Skeletal muscle tissue (tissue), 4 donors: ENCODE data around the gene FOXS1. TPM values are rescaled to one million over a fixed set of nuclear protein-coding genes. Genes with fewer than 3 reads are reported as not detected.
A peak's percentile ranks its signal among the peaks of the same experiment; 100 is the strongest.

ENCODE experiments used
- H3K27ac ChIP-seq: one replicate; pipeline ENCODE4 v1.7.0; 2013; ENCODE audit warnings: mild to moderate bottlenecking, low read depth, low read length, inconsistent platforms
- H3K27me3 ChIP-seq, 3 donors: one replicate each; pipeline ENCODE4 v1.7.0; 2013; ENCODE audit warnings: low read length in 3 of 3; ENCODE audit not compliant: control insufficient read depth in 3 of 3, insufficient read depth in 3 of 3
- H3K36me3 ChIP-seq, 3 donors: one replicate each; pipeline ENCODE4 v1.7.0; 2013; ENCODE audit warnings: low read length in 3 of 3; ENCODE audit not compliant: control insufficient read depth in 3 of 3, insufficient read depth in 3 of 3
- H3K4me1 ChIP-seq, 3 donors: one replicate each; pipeline ENCODE4 v1.7.0; 2013; ENCODE audit warnings: low read length in 3 of 3, mild to moderate bottlenecking in 3 of 3; ENCODE audit not compliant: control insufficient read depth in 3 of 3, insufficient read depth in 3 of 3
- H3K4me3 ChIP-seq, 3 donors: one replicate each; pipeline ENCODE4 v1.7.0; 2013; ENCODE audit warnings: low read length in 3 of 3
- H3K9ac ChIP-seq, 3 donors: one replicate each; pipeline ENCODE4 v1.7.0; 2013; ENCODE audit warnings: low read length in 3 of 3, mild to moderate bottlenecking in 3 of 3, moderate library complexity in 2 of 3, low read depth in 1 of 3
- H3K9me3 ChIP-seq, 3 donors: one replicate each; pipeline ENCODE4 v1.7.0; 2013; ENCODE audit warnings: low read length in 3 of 3; ENCODE audit not compliant: control insufficient read depth in 3 of 3
- total RNA-seq: library from RNA; depleted of rRNA; stranded (reverse); fragments of >200 nt; gene quantifications from one replicate; pipeline ENCODE4 v1.2.3, GENCODE V29; 2014
- donor health status: Osteomylitis.

The FOXS1 gene
- total RNA-seq: 3.1 TPM

DNA sequence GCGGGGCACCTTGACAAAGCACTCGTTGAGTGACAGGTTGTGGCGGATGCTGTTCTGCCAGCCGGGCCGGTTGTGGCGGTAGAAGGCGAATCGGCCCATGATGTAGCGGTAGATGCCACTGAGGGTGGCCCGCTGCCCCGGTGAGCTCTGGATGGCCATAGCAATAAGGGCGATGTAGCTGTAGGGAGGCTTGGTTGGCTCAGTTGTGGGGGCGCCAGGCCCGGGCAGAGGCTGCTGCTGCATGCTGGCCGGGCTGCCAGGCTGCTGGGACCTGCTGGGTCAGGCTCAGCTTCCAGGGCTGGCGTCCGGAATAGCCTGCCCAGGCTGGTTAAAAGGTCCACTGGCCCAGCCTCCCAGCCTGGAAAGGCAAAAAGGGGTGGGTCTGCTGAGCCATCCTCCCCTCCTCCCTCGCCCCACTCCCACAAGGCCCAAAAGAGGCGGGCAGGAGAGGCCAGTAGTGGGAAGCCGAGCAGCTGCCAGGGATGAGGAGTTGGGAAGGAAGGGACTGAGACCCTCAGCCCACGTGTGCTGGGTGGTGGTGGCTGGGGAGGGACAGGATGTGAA is at the start of gene FOXS1:
TSS of gene FOXS1 (minus strand) at position 305 of the 564 bp plus-strand sequence. CDS start at position 243, 62 bp downstream.
- H3K4me1 ChIP-seq: peaks cover 15 to 36% (median 28%) of the 10 kb centered on the region in 3 donors
- H3K36me3 ChIP-seq: no peaks in the 10 kb centered on the region
- peak within 1 kb of the TSS; percentile 54 for H3K27ac ChIP-seq
- H3K4me3 ChIP-seq: peak within 1 kb of the TSS; percentile 43 to 70 (median 57)
- H3K9me3 ChIP-seq: no peaks in the 10 kb centered on the region
- peaks cover 7 to 18% (median 11%) of the 10 kb centered on the region in 3 donors for H3K27me3 ChIP-seq
- peak within 1 kb of the TSS; percentile 21 to 74 (median 50) for H3K9ac ChIP-seq

DNA sequence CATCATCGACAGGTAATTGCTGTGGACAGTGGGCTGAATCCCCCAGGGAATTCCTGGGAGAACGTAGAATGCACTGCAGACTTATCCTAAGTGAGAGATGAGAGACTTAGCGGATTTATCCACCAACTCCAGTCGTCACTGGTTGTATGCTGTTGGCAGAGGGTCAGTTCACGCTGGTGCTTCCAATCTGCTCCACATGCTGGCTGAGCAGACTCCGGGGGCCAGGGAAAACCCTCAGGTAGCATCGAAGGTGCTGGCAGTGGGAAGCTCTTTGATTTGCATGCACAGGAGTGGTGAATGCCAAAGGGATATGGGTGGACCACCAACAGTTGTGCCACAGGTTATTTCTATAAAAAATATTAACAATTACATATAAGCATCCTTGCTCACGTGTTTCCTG is 45.2 kb upstream of the FOXS1 start:
- no peak overlapping the region for H3K9ac ChIP-seq
- H3K4me3 ChIP-seq: no peak overlapping the region
- no peaks in the 10 kb centered on the region for H3K36me3 ChIP-seq
- no peaks in the 10 kb centered on the region for H3K27me3 ChIP-seq
- no peaks in the 10 kb centered on the region for H3K9me3 ChIP-seq
- peaks cover 0 to 2% (median 0%) of the 10 kb centered on the region in 3 donors for H3K4me1 ChIP-seq
- no peak overlapping the region for H3K27ac ChIP-seq

DNA sequence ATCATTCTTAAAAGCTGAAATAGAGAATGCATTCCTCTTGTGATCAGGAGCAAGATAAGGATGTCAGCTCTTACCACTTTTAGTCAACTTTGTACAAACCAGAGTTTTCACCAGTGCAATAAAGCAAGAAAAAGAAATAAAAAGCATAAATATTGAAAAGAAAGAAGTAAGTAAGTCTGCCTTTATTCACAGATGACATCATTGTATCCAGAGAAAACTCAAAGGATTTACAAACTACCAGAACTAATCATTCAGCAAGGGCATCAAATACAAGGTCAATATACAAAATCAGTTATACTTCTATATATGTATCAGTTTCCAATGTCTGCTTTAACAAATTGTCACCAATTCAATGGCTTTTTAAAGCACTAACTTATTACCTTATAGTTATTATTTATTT is 38.4 kb upstream of the FOXS1 start:
- Histone ChIP-seq H3K27me3 (peaks cover 0 to 3% (median 0%) of the 10 kb centered on the region in 3 donors), H3K36me3 (no peaks in the 10 kb centered on the region), H3K9me3 (no peaks in the 10 kb centered on the region), H3K4me3 (no peak overlapping the region), H3K27ac (no peak overlapping the region), H3K9ac (no peak overlapping the region), H3K4me1 (peaks cover 5 to 10% (median 7%) of the 10 kb centered on the region in 3 donors)

DNA sequence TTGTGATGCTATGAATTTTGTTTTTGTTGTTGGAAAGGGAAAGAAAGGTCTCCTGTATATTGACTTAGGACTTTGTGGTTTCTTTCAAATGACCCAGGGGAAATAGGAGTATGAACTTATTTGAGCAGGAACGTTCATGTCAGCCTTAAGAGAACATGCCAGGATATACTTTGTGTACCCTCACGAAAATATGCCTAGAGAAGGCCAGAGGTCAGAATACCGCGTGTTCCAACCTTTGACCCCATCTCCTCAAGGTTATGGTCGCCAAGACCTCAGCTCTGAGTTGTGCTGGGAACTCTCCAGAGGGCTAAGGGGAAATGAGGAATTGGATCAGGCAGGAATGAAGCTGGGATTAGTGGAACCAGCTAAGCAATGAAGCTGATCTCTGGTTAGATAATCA is 36.5 kb upstream of the FOXS1 start:
- no peaks in the 10 kb centered on the region for H3K9me3 ChIP-seq
- peaks cover 5 to 10% (median 7%) of the 10 kb centered on the region in 3 donors for H3K4me1 ChIP-seq
- H3K4me3 ChIP-seq: no peak overlapping the region
- H3K27me3 ChIP-seq: peaks cover 0 to 3% (median 0%) of the 10 kb centered on the region in 3 donors
- H3K27ac ChIP-seq: no peak overlapping the region
- no peaks in the 10 kb centered on the region for H3K36me3 ChIP-seq
- no peak overlapping the region for H3K9ac ChIP-seq

DNA sequence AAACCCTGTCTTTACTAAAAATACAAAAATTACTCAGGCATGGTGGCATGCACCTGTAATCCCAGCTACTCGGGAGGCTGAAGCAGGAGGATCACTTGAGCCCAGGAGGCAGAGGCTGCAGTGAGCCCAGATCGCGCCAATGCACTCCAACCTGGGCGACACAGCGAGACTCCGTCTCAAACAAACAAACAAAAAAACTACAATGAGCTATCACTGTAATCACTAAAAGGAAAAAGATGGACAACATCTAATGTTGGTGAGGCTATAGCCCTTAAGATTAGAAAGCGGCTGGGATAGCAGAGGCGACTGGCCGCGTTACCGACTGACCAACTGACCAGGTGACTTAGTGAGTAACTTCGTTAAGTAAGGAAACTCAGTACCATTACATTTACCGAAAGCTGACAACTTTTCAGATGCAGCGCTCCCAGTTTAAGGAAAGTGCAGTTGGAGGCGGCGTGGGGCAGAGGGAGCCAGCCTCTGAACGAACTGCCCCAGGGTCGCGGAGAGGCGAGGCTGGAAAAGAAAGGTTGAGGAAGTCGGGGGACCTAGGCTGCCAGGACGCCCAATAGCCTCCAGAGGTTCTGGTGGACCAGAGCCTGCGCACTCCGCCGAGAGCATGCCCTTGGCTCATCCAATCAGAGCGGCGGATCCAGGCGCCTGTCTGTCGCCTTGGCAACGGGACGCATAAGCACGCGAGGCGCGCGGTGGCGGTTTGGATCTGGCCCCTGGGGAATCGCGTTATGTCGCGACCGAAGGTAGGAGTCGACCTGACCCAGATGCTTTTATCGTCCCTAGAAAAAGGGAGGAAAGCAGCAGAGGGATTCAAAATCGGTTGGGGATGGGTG is 34.0 kb upstream of the FOXS1 start:
- peaks cover 5 to 10% (median 7%) of the 10 kb centered on the region in 3 donors for H3K4me1 ChIP-seq
- H3K36me3 ChIP-seq: no peaks in the 10 kb centered on the region
- H3K9ac ChIP-seq: peak overlapping the region; percentile 57 to 70 (median 68)
- no peaks in the 10 kb centered on the region for H3K9me3 ChIP-seq
- peak overlapping the region; percentile 73 to 85 (median 77) for H3K4me3 ChIP-seq
- H3K27me3 ChIP-seq: peaks cover 0 to 3% (median 0%) of the 10 kb centered on the region in 3 donors
- H3K27ac ChIP-seq: no peak overlapping the region

DNA sequence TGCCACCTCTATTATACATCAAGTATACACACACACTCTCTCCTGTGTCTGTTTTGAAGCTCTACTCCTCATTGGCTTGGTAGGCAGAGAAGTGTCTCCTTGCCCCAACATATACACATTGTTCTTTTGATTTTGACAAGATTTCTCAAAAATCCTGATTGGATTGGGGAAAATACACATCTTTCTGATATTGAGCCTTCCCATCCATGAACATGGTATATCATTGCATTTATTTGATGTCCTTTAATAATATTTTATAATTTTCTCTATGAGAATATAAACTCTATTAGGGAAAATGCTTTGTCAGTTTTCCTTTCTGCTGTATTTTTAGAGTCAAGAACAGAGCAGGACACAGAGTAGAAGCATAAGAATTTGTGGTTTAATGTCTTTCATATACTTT is 32.3 kb upstream of the FOXS1 start:
- H3K36me3 ChIP-seq: no peaks in the 10 kb centered on the region
- H3K27ac ChIP-seq: no peak overlapping the region
- H3K9ac ChIP-seq: no peak overlapping the region
- no peak overlapping the region for H3K4me3 ChIP-seq
- peaks cover 5 to 10% (median 7%) of the 10 kb centered on the region in 3 donors for H3K4me1 ChIP-seq
- H3K9me3 ChIP-seq: no peaks in the 10 kb centered on the region
- peaks cover 0 to 3% (median 0%) of the 10 kb centered on the region in 3 donors for H3K27me3 ChIP-seq

DNA sequence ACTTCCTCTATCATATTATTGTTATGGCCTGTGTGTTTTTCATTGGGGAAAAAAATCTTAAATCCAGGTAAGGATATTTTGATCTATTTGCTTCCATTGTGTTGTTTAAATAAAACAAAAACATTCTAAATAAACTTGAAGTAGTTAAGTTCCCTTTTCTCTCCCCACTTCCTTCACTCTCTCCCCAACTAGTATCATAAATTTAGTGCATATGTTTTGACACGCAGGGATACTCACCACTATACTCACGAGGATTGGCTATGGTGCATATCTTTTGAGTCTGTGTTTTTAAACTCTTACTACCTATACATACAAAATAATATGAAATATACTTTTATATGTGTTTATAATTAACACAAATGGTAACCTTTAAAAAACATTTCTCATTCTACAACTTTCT is 30.3 kb upstream of the FOXS1 start:
- H3K9ac ChIP-seq: no peak overlapping the region
- peaks cover 5 to 11% (median 10%) of the 10 kb centered on the region in 3 donors for H3K4me1 ChIP-seq
- H3K9me3 ChIP-seq: no peaks in the 10 kb centered on the region
- no peak overlapping the region for H3K27ac ChIP-seq
- H3K4me3 ChIP-seq: no peak overlapping the region
- H3K36me3 ChIP-seq: no peaks in the 10 kb centered on the region
- H3K27me3 ChIP-seq: peaks cover 3 to 11% (median 5%) of the 10 kb centered on the region in 3 donors

DNA sequence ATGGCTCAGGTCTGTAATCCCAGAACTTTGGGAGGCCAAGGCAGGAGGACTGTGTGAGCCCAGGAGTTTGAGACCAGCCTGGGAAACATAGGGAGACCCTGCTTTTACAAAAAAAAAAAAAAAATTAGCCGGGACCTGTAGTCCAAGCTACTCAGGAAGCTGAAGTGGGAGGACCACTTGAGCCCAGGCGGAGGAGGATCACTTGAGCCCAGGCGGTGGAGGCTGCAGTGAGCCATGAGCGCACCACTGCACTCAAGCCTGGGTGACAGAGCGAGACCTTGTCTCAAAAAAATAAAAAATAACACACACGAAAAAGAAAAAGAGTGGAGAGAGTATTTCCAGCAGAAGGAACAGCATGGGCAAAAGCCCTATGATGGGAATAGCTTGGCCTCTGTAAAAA is 27.0 kb upstream of the FOXS1 start:
- Histone ChIP-seq H3K36me3 (no peaks in the 10 kb centered on the region), H3K9me3 (no peaks in the 10 kb centered on the region), H3K9ac (no peak overlapping the region), H3K4me1 (peaks cover 10 to 12% (median 10%) of the 10 kb centered on the region in 3 donors), H3K27me3 (peaks cover 21 to 26% (median 25%) of the 10 kb centered on the region in 3 donors), H3K27ac (no peak overlapping the region), H3K4me3 (no peak overlapping the region)

DNA sequence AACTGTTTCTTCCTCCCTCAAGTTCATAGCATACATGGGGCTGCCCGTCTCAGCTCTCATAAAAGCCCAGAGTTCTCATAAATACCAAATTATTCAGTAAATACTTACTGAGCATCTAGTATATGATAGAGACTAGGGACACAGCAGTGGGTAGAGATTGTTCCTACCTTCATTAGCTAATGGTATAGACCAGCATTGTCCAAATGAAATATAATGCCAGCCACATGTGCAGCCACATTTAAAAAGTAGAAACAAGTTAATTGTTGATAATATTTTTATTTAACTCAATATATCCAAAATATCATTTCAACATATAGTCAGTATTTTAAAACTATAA is 26.2 kb upstream of the FOXS1 start:
- Histone ChIP-seq H3K9ac (no peak overlapping the region), H3K36me3 (no peaks in the 10 kb centered on the region), H3K4me3 (no peak overlapping the region), H3K27me3 (peaks cover 22 to 28% (median 26%) of the 10 kb centered on the region in 3 donors), H3K4me1 (peaks cover 10 to 12% (median 10%) of the 10 kb centered on the region in 3 donors), H3K9me3 (no peaks in the 10 kb centered on the region), H3K27ac (no peak overlapping the region)
